OCI-LY7 (cell line): ENCODE results near the gene EHD4.

Experiments
- EZH2phosphoT487 ChIP-seq: fragments of 200-600 bp; sonication (generic); IDR thresholded peaks from 2 replicates; pipeline ENCODE4 v1.6.1; 2018; ENCODE audit warnings: low read depth, borderline replicate concordance, mild to moderate bottlenecking, mixed run types, antibody characterized with exemption, low read length, moderate library complexity, mixed read lengths
- TF ChIP-seq, protein P1 (sequence below): fragments of 200-600 bp; sonication (generic); conservative IDR thresholded peaks from 2 replicates; pipeline ENCODE4 v1.5.1; 2014; ENCODE audit warnings: mild to moderate bottlenecking, antibody characterized with exemption, low read length, moderate library complexity, mixed read lengths

DNA sequence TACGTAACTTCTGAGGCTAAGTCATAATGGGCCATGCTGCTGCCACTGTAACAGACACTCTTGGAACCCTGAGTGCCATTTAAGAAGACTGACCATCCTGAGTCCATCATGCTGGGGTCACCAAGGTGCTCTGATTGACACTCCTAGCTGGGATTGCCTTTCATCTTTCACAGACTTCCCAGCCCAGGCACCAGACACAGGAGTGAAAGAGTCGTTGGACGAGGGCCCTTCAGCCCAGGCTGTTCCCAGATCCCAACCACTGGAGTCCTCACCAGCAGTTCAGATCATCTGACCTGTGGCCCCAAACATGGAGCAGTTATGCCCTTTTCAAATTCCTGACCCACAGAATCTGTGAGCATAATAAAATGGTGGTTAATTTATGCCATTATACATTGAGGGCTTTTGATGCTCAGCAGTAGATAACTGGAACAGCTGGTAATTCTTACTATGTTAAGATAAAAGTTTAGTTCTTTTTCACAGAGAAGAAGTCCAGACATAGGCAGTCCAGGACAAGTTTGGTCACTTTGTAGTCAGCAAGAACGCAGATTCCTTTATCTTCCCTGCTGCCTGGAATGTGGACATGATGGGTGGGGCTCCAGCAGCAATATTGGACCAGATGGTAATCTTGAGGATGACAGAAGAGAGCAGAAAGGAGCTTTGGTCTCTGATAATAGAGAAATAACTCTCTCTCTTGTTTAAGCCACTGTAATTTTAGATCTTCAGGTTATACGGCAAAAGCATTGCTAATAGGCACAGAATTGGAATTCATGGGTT, 7.3 kb upstream of the EHD4 start:
- TF ChIP-seq, protein P1, sequence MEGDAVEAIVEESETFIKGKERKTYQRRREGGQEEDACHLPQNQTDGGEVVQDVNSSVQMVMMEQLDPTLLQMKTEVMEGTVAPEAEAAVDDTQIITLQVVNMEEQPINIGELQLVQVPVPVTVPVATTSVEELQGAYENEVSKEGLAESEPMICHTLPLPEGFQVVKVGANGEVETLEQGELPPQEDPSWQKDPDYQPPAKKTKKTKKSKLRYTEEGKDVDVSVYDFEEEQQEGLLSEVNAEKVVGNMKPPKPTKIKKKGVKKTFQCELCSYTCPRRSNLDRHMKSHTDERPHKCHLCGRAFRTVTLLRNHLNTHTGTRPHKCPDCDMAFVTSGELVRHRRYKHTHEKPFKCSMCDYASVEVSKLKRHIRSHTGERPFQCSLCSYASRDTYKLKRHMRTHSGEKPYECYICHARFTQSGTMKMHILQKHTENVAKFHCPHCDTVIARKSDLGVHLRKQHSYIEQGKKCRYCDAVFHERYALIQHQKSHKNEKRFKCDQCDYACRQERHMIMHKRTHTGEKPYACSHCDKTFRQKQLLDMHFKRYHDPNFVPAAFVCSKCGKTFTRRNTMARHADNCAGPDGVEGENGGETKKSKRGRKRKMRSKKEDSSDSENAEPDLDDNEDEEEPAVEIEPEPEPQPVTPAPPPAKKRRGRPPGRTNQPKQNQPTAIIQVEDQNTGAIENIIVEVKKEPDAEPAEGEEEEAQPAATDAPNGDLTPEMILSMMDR: no peak
- TF ChIP-seq EZH2phosphoT487: no peak
